Sigmoid colon (tissue), 7 donors: ENCODE results near the gene WNT5A. TPM values are rescaled to one million over a fixed set of nuclear protein-coding genes. Genes with fewer than 3 reads are reported as not detected.

Experiments used
- DNase-seq: peaks from one replicate; pipeline ENCODE4 v3.0.0-alpha.2; 2019
- H3K27ac ChIP-seq, 4 donors: fragments of 200-600 bp; sonication (generic); one replicate each; pipeline ENCODE4 v1.5.1; 2016 to 2019; ENCODE audit warnings: mild to moderate bottlenecking in 1 of 4
- H3K27me3 ChIP-seq, 3 donors: fragments of 200-600 bp; sonication (generic); one replicate each; pipeline ENCODE4 v1.5.1; 2019; ENCODE audit warnings: mild to moderate bottlenecking in 1 of 3
- H3K36me3 ChIP-seq, 4 donors: fragments of 200-600 bp; sonication (generic); one replicate each; pipeline ENCODE4 v1.5.1; 2016 to 2019
- H3K4me1 ChIP-seq, 4 donors: fragments of 200-600 bp; sonication (generic); one replicate each; pipeline ENCODE4 v1.5.1; 2017 to 2019
- H3K4me3 ChIP-seq, 4 donors: fragments of 200-600 bp; sonication (generic); one replicate each; pipeline ENCODE4 v1.5.1; 2017 to 2019; ENCODE audit warnings: mild to moderate bottlenecking in 2 of 4, moderate library complexity in 1 of 4
- H3K9me3 ChIP-seq, 4 donors: fragments of 200-600 bp in 3 of 4; sonication (generic) in 3 of 4; one replicate each; pipeline versions ENCODE4 v1.5.1 to v1.6.1; 2013 to 2019
- CTCF ChIP-seq, 4 experiments: fragments of 450-650 bp in 3 of 4; fragments of 200-600 bp in 1 of 4; IDR thresholded peaks; one replicate each; pipeline ENCODE4 v1.5.1; 2016 to 2019; ENCODE audit warnings: antibody characterized with exemption in 4 of 4, mild to moderate bottlenecking in 3 of 4, moderate library complexity in 2 of 4
- EP300 ChIP-seq, 4 donors: sonication (generic); formaldehyde crosslinking; IDR thresholded peaks; one replicate each; pipeline ENCODE4 v1.6.1; 2017; ENCODE audit warnings: antibody characterized with exemption in 4 of 4
- POLR2A ChIP-seq, 2 donors: fragments of 450-650 bp; IDR thresholded peaks; one replicate each; pipeline ENCODE4 v1.6.1; 2016; ENCODE audit warnings: antibody characterized with exemption in 2 of 2, mild to moderate bottlenecking in 2 of 2, moderate library complexity in 2 of 2
- POLR2AphosphoS5 ChIP-seq, 4 donors: sonication (generic); formaldehyde crosslinking; IDR thresholded peaks; one replicate each; pipeline ENCODE4 v1.6.1; 2017; ENCODE audit warnings: antibody characterized with exemption in 4 of 4
- WGBS, 2 donors: extraction: QIAGEN DNeasy Blood & Tissue Kit; methylation state at CpG; one replicate each; pipeline ENCODE4 v1.1.7; 2013; 5-methylcytosine and 5-hydroxymethylcytosine counted together
- intact Hi-C: fragments of 100-400 bp; cut with DNase I; formaldehyde crosslinking; loops from one replicate; pipeline ENCODE4 v1.15.1; 2023
- polyA plus RNA-seq, 3 donors: library from polyadenylated mRNA; stranded (reverse); fragments of 200-250 nt; gene quantifications; one replicate each; pipeline ENCODE4 v1.2.3, GENCODE V29; 2013
- total RNA-seq, 4 donors: library from RNA; depleted of rRNA; stranded (reverse); fragments of >200 nt; gene quantifications; one replicate each; pipeline ENCODE4 v1.1.0, GENCODE V29; 2016
- donor health status: healthy with polysubstance abuse.
- donor health status: Bipolar disorder and iron deficiency.
- donor health status: healthy.

WNT5A gene
- total and polyA plus RNA-seq, 7 donors, result under 0.01 to 11.9 (median 3.9) TPM

DNA sequence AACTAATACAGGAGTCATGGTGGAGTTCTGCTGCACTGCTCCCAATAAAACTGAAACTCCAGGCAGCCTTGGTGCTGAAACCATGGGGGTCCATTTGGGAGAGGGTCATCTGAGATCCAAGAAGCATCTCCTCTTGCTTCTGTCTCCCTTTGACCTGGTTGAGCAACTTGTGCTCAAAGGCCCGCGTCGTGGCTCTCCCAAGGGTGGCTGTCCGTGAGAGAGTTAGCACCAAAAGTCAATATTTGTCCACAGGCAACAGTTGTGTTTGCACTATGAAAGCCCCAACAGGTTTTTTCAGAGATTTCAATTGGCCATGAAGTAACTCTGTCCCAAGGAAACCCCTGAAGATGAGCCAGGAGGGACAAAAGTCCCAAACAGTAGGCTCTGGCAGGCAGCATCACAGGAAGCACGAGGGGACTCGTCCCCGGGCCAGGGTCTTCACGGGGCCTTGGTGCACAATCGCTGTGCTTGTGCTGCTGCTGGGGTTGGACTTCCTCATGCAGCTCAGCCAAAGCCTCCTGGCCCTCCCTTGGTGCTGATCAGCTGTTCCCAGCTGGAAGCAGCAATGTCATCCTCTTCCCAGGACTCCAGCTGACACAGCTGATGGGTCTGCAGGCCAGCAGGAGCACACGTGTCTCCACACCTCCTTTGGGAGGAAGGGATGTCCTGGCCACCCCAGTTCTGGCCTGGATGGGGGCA is 39.4 kb upstream of the WNT5A start:
- no peaks in the 10 kb centered on the region for H3K27me3 ChIP-seq
- H3K36me3 ChIP-seq, result no peaks in the 10 kb centered on the region
- H3K27ac ChIP-seq, result no peak overlapping the region
- H3K4me1 ChIP-seq, result peaks cover 0 to 14% (median 7%) of the 10 kb centered on the region in 4 donors
- no peak for DNase-seq
- no peak overlapping the region for H3K4me3 ChIP-seq
- WGBS, 2 donors, result 15 to 65% methylated on average over 10 of the region's 10 CpGs
- intact Hi-C loops, result no loop called here
- no peaks in the 10 kb centered on the region for H3K9me3 ChIP-seq
- no peak for TF ChIP-seq EP300 (IDR thresholded peaks at IDR 0.05)
- TF ChIP-seq POLR2A (IDR thresholded peaks at IDR 0.05), result no peak
- TF ChIP-seq CTCF (IDR thresholded peaks at IDR 0.05), result no peak
- TF ChIP-seq POLR2AphosphoS5 (IDR thresholded peaks at IDR 0.05), result no peak

DNA sequence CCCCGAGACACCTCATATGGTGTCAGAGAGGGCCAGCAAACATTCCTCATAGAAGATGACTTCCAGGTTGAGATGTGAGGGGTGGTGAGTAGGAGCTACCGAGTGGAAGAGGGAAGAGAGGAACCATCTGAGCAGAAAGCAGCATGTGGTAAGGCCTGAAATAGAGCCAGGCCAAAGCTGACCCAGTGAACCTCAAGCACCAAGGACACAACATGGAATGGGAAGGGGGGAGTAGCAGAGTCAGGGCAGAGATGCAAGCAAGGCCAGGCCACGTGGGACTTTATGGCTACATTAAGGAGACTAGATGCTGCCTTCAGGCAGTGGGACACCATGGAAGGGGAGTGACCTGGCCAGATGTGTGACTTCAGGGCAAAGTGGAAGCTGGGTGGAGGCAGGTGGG is 38.3 kb upstream of the WNT5A start:
- Histone ChIP-seq H3K27ac (no peak overlapping the region), H3K36me3 (no peaks in the 10 kb centered on the region), H3K9me3 (no peaks in the 10 kb centered on the region), H3K27me3 (no peaks in the 10 kb centered on the region), H3K4me3 (no peak overlapping the region), H3K4me1 (peaks cover 0 to 14% (median 7%) of the 10 kb centered on the region in 4 donors)
- 83 to 87% methylated on average over 3 of the region's 3 CpGs for WGBS, 2 donors
- TF ChIP-seq EP300 (IDR thresholded peaks at IDR 0.05) (no peak), POLR2A (IDR thresholded peaks at IDR 0.05) (no peak), CTCF (IDR thresholded peaks at IDR 0.05) (no peak), POLR2AphosphoS5 (IDR thresholded peaks at IDR 0.05) (no peak)
- intact Hi-C loops, result no loop called here
- no peak for DNase-seq

DNA sequence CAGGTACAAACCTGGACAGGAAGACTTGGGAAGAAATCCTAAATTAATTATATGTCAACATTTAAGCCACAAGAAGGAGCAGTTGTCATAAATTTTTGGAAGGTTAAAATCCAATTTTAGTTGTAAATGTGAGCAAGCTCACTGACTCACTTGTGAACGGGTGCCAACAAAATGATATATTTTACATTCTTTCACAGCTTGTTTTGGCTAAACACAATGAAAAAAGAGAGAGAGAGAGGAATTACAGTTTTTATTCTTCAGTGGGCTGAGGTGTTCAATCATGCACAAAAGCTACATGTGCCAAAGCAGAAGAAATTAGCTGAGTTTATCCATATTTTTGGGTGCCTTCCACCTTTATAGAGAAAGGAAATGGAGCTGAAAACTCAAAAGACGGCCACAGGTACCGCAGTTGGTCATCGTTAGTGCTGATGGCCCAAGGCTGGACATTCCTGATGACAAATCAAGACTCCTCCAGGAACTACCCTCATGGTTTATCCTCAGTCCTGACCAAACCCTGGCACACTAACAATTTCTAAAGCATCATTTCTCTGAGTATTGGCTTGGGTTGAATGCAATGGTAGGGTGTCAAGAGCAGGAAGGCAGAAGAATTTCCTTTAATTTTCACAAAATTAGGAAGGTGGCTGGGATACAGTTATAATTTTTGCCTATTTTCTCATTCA is 37.6 kb upstream of the WNT5A start:
- TF ChIP-seq CTCF (IDR thresholded peaks at IDR 0.05) (no peak), POLR2A (IDR thresholded peaks at IDR 0.05) (no peak), EP300 (IDR thresholded peaks at IDR 0.05) (no peak), POLR2AphosphoS5 (IDR thresholded peaks at IDR 0.05) (no peak)
- Histone ChIP-seq H3K9me3 (no peaks in the 10 kb centered on the region), H3K27ac (no peak overlapping the region), H3K4me1 (peaks cover 0 to 14% (median 7%) of the 10 kb centered on the region in 4 donors), H3K27me3 (no peaks in the 10 kb centered on the region), H3K36me3 (no peaks in the 10 kb centered on the region), H3K4me3 (no peak overlapping the region)
- intact Hi-C loops, result no loop called here
- no peak for DNase-seq
- WGBS, 2 donors, result 82 to 88% methylated on average over 4 of the region's 4 CpGs

DNA sequence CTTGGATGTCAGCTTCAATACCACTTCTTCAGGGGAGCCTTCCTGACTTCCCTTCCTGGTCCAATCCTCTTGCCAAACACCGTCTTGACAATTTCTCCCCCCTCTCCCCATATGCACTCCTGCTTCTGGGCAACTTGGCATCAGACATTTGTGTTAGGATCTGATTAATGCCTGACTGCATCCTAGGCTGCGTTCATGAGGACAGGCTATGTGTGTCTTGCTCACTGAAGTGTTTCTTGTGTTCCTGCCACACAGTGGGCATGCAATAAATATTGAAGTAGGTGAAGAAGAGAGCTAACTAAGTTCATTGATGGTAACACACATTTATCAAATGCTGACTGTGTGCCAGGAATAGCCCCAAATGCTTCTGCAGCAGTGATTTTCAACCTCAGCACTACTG is 36.4 kb upstream of the WNT5A start:
- intact Hi-C loops, result no loop called here
- H3K4me1 ChIP-seq, result peaks cover 0 to 14% (median 7%) of the 10 kb centered on the region in 4 donors
- H3K4me3 ChIP-seq, result no peak overlapping the region
- TF ChIP-seq POLR2A (IDR thresholded peaks at IDR 0.05), result no peak
- no peak for TF ChIP-seq CTCF (IDR thresholded peaks at IDR 0.05)
- no peak for TF ChIP-seq EP300 (IDR thresholded peaks at IDR 0.05)
- no peak for TF ChIP-seq POLR2AphosphoS5 (IDR thresholded peaks at IDR 0.05)
- H3K36me3 ChIP-seq, result no peaks in the 10 kb centered on the region
- no peak overlapping the region for H3K27ac ChIP-seq
- H3K9me3 ChIP-seq, result no peaks in the 10 kb centered on the region
- no peak for DNase-seq
- WGBS, 2 donors, result 90 to 95% methylated on average over 2 of the region's 2 CpGs
- no peaks in the 10 kb centered on the region for H3K27me3 ChIP-seq
